OCI-LY3 (cell line): ENCODE measurements around the gene TTLL9.

Experiments
- CTCF ChIP-seq: fragments of 200-600, 300-600 bp; sonication (generic); IDR thresholded peaks from 2 replicates; pipeline ENCODE4 v1.5.1; 2014; ENCODE audit warnings: antibody characterized with exemption, low read length, low read depth
- EZH2phosphoT487 ChIP-seq: fragments of 200-600 bp; shearing (Covaris generic); IDR thresholded peaks from 2 replicates; pipeline ENCODE4 v1.6.1; 2018; ENCODE audit warnings: antibody characterized with exemption, mixed run types, low read depth

GRCh38 chr20:31930779-31931178 is 60.3 kb downstream of the TTLL9 start:
- TF ChIP-seq CTCF (no peak), EZH2phosphoT487 (no peak)
